Measurements from ENCODE around the gene PRDM16. TPM values are rescaled to one million over a fixed set of nuclear protein-coding genes. Genes with fewer than 3 reads are reported as not detected.

The PRDM16 gene
- total and polyA plus RNA-seq, 2 experiments from 2014 or later: 0.14 to 0.16 TPM

- no peaks in the 10 kb centered on the region for H3K4me1 Mint-ChIP-seq
- no peak for DNase-seq (ENCODE audit: low spot score)
- Histone ChIP-seq H3K9me2 (ENCODE audit: insufficient read depth) (no peaks in the 10 kb centered on the region), H4K20me1 (replicated peaks; ENCODE audit: insufficient read depth) (no peaks in the 10 kb centered on the region), H3K4me3 (no peak overlapping the region), H3K27me3 (ENCODE audit: insufficient read depth) (no peaks in the 10 kb centered on the region), H3K4me1 (ENCODE audit: insufficient read depth) (no peaks in the 10 kb centered on the region), H2AFZ (no peak overlapping the region), H3K4me2 (no peak overlapping the region), H3K79me2 (replicated peaks; ENCODE audit: insufficient read depth) (no peaks in the 10 kb centered on the region), H3F3A (replicated peaks; ENCODE audit: low read depth) (peaks cover 9% of the 10 kb centered on the region; the same call in 1 of the 2 replicates), H3K36me3 (ENCODE audit: insufficient read depth) (no peaks in the 10 kb centered on the region), H3K27ac (ENCODE audit: low read depth) (no peak overlapping the region)
- peaks cover 7% of the 10 kb centered on the region; the same call in 2 of the 3 replicates for H3K36me3 Mint-ChIP-seq (ENCODE audit: low read depth)
- peaks cover 12% of the 10 kb centered on the region for H3K27me3 Mint-ChIP-seq (ENCODE audit: insufficient read depth, low read depth, poor library complexity)
- H3K9me3 Mint-ChIP-seq: peaks cover 16% of the 10 kb centered on the region
- H3K4me3 Mint-ChIP-seq: no peak overlapping the region
- ATAC-seq: no peak
- TF ChIP-seq EZH2phosphoT487 (IDR thresholded peaks at IDR 0.05; ENCODE audit: unreplicated experiment) (no peak), JUNB (IDR thresholded peaks at IDR 0.05; ENCODE audit: unreplicated experiment) (no peak), ETS1 (IDR thresholded peaks at IDR 0.05) (no peak), ZNF114 (CRISPR knock-in tag; IDR thresholded peaks at IDR 0.05) (no peak), NANOG (IDR thresholded peaks at IDR 0.05; ENCODE audit: borderline replicate concordance) (no peak), CTCF (conservative IDR thresholded peaks at IDR 0.05; ENCODE audit: low read depth in 2 of 2) (no peak), POLR2AphosphoS5 (IDR thresholded peaks at IDR 0.05; ENCODE audit: low read depth) (no peak), CREB1 (CRISPR knock-in tag; IDR thresholded peaks at IDR 0.05; ENCODE audit: low read depth) (no peak), REST (IDR thresholded peaks at IDR 0.05; ENCODE audit: unreplicated experiment) (no peak), ZNF462 (CRISPR knock-in tag; IDR thresholded peaks at IDR 0.05) (no peak), STAT1 (IDR thresholded peaks at IDR 0.05; ENCODE audit: unreplicated experiment) (no peak), ZNF331 (CRISPR knock-in tag; IDR thresholded peaks at IDR 0.05; ENCODE audit: low read depth) (no peak), EZH2 (IDR thresholded peaks at IDR 0.05; ENCODE audit: low read depth, unreplicated experiment) (no peak)
- H3K27ac Mint-ChIP-seq: no peak overlapping the region
Observed at GRCh38 chr1:3340548-3341235, 271.7 kb downstream of the PRDM16 start.

Data from GM23338 (cell line).